ENCODE results near the gene MRTFA.
"Not testable (repeated sequence)": the region's sequence is repeated elsewhere in the genome, so short reads cannot be mapped to it uniquely, and the experiment has no call there.

MRTFA gene

DNA sequence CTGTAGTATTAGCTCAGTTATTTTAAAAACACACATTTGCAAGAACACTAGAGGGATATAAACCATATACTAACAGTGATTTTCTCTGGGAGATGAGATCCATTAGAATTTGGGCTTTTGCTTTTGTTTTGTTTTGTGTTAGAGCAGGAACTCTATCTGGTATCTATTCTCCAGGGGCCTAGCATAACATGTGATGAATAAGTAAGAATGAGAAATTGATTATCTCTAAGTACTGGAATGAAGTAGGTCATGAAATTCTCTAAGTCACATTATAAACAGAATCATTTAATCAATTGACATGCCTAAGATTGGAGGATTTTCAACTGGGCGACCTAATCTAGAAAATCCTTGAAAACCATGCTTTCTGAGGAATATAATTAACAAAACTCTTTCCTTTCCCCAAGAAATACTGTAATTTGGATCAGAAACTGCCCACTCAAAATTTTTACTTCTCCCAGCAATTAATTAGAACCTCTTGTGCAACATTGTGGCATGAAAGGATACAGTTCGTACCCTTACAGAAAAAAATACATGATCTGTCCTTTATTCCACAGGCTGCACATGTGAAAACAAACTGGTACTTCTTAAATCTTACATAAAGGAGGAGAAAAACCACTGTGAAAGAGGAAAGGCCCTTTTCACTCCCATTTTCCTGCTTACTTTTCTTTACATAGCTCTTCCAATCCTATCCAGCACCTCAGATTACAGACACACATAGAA is 93.5 kb downstream of the MRTFA start:
- DNase-seq: no peak

DNA sequence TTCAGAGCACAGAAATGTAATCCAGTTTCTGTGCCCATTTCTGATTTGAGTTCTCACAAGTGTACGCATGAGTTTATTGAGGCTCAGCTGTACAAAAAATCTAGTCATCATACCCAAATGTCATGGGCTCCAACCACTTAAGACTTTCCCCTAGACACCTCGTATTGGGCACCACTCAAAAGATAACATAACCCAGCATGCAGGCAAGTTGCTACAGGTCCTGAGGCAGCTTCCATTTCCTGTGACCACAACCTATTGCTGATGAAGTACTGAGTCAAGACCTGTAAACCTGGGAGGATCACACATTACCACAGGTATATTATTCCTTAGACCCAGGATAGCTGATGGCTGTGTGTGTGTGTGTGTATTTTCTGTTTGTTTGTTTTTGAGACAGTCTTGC is 95.2 kb downstream of the MRTFA start:
- no peak for DNase-seq

DNA sequence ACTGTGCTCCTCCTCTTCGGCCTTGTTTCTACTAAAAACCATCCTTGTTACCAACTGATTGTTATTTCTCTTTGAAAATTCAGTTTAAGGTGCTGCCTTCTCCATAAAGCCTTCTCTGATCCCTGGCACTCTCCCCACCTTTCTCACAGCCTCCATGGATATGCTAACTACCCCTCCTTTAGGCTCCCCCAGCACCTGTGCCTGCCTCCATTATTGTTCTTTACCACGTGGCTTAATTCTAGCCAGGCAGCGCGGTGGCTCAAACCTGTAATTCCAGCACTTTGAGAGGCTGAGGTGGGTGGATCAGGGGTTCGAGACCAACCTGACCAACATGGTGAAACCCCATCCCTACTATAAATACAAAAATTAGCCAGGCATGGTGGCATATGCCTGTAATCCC is 96.3 kb downstream of the MRTFA start:
- DNase-seq: no peak

DNA sequence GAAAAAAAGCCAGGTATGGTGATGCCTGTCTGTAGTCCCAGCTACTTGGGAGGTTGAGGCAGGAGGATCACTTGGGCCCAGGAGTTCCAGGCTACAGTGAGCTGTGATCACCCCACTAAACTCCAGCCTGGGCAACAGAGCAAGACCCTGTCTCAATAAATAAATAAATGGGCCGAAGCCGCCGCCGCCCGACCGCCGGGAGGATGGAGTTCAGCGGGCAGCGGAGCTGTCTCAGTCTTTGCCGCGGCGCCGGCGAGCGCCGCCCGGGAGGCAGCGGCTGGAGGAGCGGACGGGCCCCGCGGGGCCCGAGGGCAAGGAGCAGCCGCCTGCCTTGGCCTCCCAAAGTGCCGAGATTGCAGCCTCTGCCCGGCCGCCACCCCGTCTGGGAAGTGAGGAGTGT is 100.4 kb downstream of the MRTFA start:
- not testable (repeated sequence) for DNase-seq

DNA sequence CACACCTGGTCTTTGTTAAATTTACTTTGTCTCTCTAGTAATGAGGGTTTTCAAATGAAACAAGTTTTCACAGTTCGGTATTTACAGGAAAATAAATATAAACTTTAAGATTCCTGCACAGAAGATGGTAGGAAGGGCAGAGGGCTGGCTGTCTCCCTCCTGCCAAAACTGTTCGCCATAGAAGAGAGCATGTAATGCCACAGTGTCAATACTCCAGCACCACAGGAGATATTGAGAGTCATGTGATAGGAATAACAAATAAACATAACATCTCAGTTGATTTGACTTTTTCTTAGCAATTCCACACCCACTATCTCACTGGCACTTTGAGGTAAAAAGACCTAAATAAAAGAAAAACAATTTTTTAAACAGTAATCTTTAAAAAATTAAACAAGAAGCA is 100.9 kb downstream of the MRTFA start:
- DNase-seq: no peak

DNA sequence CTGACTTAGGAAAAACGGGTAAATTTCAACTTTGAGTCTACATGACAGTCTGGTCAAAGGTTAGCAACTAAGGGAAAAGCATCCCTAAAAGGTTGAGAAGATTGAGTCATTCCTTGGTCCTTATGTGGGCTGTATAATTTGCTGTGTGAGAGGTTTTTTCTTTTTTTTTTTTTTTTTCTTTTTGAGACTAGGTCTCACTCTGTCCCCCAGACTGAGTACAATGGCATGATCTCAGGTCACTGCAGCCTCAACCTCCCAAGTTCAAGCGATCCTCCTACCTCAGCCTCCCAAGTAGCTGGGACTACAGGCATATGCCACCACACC is 101.4 kb downstream of the MRTFA start:
- no peak for DNase-seq

DNA sequence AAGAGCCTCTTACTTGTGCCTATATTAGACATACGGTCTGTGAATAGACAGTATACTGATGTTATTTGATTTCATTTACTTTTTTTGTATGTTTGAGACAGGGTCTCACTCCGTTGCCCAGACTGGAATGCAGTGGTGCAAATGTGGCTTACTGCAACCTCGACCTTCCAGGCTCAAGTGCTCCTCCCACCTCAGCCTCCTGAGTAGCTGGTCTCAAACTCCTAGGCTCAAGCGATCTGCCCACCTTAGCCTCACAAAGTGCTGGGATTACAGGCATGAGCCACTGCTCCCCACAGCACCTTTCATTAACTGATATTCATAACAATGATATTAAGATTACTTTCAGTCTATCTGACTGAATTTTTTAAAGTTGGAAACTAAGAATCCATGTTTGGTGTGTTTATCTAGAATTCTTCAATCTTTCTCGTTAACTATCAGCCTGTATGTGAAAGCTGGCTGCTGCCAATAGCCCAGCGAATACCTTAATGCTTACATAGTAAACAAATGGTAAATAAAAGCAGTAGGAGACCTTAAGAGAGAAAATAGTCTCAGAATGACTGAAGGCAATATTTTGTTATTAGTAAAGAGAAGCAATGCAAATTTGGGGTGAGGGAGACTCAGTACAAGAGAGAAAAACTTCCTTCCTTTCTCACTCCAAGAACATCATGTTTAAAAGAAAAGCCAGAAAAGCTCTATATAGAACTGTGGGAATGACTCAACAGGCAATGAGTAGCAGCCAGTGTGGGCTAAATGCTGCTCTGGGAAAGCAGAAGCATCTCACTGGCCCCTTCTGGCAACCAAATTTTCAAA is 101.9 kb downstream of the MRTFA start:
- no peak for DNase-seq

DNA sequence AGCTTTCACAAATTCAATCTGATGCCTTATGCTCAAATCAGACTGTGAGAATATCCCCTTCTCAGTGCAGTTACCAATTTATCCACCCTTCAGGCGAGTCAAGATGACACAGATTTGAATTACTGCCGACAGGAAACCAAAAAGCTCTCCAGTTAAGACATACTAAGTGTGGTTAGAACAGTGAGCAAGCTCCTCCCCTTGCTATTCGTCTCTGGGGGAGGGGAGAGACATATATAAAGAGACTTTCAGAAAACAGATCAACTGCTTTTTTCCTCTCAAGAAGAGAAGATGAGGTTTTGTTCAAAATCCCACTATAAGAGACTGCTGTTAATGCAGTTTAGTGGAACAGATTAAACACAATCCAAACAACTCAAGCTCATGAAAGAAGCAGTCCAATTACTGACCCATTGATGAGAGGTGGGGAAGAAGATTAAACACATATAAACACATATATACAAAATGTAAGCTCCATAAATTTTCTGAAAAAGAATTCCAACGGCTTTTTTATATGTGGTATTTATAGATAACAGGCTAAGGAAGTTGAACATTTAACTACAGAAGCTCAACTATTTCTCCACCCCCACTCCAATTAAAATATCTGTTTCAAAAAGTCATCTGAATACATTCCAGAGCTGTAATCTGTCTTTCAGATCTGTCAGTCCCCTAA is 102.7 kb downstream of the MRTFA start:
- DNase-seq: no peak

DNA sequence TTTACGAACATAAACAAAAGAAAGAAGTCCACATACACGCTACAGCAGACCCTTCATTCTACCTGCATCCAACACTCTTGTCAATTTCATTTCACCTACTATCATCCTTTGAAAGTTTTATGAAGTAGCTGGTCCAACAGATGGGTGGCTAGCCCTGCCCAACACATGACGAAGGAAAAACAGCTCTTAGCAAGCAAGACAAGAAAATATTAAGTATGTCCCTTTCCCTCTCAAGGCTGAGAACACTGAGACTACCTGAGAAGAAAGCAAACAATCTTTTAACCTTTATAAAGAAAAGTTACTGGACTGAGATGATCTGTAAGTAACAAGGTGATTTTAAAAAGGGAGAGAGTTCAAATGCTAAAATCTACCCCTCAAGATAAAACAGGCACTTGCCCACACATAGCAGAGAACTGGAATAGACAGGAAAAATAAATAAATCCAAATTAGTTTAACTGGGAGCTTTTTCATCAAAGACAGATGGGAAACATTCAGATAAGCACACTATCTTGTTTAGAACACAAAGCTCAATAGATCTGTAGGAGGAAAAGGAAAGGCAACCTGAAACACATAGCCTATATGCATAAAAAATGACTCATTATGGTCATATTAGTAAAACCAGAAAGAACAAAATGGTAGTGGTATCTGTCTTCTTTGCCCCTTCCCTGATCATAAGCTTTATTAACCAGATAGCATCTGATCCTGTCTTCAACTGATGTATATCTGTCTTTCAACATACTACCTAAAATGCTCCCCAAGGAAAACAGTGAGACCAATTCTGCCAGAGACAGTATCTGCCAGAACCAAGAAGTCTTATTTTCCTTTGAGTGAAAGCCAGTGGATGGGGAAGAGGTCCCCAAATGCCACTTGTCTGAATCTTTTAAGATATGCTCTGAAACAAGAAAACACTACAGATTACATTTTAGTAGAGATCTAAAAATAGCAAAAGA is 104.3 kb downstream of the MRTFA start:
- no peak for DNase-seq

DNA sequence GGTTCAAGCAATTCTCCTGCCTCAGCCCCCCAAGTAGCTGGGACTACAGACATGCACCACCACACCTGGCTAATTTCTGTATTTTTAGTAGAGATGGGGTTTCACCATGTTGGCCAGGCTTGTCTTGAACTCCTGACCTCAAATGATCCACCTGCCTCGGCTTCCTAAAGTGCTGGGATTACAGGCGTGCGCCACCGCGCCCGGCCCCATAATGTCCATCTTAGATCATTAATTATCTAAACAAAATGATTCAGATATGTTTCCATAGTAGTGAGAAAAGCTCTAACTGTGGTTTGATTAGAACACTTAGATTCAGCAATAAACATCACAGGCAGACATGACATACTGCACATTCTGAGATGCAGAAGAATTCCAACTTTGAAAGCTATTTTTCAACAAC is 106.1 kb downstream of the MRTFA start:
- not testable (repeated sequence) for DNase-seq

DNA sequence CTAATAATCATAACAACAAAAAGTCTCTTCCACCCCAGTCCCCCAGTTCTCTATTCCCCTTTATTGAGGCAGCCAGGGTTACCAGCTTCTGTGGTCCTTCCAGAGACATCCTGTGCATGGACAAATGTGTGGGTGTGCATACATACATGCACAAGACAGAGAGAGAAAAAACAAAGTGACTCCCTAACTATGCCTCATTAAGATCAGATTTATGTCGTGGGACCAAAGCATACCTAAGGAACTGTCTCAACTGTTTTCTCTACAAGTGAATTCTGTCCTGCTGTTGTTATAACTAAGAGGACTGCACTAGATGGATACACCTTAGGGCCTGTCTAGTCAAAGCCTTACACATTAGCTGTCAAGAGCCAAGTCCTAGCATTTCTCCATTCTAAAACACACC is 106.7 kb downstream of the MRTFA start:
- DNase-seq: no peak

DNA sequence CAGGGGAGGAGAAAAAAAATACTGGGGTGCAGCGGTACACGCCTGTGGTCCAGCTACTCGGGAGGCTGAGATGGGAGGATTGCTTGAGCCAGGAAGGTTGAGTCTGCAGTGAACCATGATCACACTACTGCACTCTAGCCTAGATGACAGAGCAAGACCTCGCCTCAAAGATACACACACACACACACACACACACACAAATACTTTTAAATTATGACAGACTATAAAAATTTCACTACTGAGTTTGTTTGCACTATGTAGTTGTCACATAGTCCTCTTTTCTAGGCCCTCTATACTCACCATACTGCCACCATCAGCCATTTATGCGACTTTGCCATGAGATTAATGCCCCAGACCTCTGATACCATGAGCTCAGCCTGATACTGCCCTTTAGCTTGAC is 109.6 kb downstream of the MRTFA start:
- no peak for DNase-seq

DNA sequence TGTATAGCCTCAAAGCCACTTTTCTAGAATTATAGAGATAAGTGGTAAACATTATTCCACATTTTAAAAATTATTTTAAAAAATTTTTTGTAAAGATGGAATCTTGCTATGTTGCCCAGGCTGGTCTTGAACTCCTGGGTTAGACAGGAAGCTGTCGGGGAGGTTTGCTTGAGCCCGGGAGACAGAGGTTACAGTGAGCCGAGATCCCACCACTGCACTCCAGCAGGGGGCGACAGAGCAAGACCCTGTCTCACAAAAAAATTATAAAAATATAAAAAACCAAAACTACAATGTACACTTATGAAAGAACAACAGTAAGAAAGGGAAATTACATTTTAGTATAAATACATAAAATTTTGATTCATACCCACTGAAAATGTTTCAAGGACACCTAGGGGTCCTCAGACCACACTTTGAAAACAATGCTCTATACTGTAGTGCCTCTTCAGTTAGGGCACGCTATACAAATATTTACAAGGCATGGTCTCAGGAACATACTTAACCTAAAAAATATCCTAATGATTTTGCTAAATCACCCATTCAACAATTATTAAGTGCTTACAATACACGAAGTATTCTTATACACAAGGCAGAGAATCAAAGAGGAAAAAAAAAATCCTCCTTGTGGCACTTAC is 111.2 kb downstream of the MRTFA start:
- DNase-seq: no peak

DNA sequence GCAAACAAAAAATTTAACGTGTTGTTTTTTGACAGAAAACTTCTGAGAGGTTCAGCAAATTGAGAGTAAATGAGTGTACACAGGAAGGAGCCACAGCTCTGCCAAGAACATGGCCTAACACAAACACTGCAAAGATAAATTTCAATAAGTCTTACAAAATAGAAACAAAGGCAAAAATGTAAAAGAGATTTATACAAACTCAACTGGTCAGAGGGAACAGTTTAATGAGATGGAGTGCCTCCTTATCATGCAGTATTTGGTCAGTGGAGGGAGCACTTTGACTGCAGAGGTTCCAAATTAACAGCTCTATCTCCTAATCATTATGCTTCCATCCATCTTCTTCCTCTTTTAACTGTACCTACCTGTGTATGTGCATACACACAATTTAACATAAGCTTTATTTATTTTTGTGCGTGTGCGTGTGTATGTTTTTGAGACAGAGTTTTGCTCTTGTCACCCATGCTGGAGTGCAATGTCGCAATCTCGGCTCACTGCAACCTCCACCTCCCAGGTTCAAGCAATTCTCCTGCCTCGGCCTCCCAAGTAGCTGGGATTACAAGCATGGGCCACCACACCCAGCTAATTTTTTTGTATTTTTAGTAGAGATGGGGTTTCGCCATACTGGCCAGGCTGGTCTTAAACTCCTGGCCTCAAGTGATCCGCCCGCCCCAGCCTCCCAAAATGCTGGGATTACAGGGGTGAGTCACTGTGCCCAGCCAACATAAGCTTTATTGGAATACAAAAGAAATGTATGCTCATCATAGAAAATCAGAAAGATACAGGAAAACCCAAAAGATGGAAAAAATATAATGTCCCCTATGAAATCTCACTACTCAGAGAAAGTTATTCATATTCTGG is 111.9 kb downstream of the MRTFA start:
- DNase-seq: no peak

DNA sequence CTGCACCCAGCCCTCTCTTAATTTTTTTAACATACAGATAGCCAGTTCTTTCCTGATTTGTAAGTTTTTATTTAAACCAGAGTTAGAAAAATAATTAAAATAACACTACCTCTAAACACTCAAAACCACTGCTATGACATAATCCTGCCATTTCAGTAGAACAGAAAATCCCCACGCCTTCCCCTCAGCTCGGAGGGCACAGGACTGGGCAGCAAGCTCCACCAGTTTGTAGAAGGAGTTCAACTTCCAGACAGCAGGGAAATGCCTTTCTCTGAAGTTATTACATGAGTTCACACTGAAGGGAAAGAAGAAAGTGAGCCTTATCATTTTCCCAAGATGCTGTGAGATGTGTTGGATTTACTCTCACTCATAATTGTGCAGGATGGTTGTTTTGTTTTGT is 114.4 kb downstream of the MRTFA start:
- no peak for DNase-seq

DNA sequence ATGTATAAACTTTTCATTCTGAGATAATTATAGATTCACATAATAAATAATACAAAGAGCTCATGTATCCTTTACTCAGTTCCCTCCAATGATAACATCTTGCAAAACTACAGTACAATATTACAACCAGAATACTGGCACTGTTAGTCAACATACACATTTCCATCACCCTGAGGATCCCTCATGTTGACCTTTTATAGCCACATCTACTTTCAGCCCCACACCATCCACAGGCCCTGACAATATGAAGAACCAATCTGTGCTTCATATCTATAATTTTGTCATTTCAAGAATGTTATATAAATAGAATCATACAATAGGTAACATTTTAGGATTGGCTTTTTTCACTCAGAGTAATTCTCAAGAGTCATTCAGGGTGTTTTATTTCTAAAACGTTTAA is 115.5 kb downstream of the MRTFA start:
- DNase-seq: no peak

DNA sequence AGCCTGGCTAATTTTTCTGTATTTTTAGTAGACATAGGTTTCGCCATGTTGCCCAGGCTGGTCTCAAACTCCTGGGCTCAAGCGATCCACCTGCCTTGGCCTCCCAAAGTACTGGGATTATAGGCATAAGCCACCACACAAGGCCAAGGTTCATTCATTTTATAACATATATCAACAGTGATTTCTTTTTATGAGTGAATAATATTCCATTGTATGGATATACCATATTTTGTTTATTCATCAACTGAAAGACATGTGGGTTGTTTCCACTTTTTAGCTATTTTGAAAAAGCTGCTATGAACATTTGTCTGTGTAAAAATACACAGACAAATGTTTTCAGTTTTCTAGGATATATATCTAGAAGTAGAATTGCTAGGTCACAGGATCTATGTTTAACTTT is 116.0 kb downstream of the MRTFA start:
- DNase-seq: no peak

DNA sequence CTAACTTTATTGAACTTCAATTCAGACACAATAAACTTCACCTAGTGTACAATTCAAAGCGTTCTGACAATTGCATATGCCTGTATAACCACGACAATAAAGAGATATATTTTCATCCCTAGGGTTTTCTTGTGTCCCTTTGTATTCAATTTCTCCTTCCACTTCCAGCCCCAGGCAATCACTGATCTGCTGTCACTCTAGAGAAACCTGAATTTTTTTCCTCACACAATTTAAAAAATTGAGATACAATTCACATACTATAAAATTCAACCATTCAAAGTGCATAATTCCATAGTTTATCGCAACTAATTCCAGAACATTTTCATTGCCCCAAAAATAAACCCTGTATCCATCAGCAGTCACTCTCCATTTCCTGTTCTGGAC is 116.6 kb downstream of the MRTFA start:
- DNase-seq: no peak

DNA sequence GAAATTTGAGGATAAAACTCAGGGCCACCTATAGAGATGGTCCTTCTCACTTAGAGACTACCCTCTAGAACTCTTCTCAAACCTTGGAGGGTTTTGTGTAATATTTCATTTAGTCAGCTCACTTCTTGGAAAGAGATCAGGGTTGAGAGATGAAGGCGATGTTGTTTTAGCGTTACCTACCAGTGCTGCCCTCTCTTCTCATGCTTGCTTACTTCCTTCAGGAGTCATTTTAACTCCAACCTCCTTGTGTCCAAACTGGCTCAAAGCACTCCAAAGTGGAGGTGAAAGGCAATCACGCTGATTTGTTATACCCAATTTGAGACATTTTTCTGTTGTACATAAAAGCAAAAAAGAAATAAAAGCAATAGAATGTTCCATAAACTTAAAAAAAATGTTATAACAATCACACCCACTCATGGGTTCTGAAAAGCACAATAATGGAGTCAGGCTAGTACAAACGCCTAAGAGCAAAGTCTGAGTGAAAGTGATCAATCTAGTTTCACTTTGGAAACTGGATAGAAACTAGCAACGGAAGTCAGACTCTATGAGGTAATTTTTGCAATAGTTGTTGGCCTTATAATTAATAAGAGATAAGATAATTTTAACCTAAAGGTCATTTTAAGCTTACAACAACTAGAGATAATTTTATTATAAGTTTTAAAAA is 117.1 kb downstream of the MRTFA start:
- no peak for DNase-seq

DNA sequence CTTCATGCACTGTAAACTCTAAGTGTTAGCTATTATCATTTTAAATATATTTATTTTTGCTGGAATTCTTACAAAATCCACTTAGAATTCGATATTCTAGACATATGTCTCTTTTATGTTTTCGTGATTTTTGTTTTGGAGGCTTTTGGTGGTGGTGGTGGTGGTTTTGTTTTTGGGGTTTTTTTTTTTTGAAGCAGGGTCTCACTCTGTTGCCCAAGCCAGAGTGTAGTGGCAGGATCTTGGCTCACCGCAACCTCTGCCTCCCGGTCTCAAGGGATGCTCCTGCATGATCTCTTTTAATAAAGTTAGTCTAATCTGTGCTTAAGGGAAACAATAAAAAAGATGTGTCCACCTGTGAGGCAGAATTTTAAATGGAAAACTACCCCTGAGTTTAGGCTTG is 117.7 kb downstream of the MRTFA start:
- no peak for DNase-seq

DNA sequence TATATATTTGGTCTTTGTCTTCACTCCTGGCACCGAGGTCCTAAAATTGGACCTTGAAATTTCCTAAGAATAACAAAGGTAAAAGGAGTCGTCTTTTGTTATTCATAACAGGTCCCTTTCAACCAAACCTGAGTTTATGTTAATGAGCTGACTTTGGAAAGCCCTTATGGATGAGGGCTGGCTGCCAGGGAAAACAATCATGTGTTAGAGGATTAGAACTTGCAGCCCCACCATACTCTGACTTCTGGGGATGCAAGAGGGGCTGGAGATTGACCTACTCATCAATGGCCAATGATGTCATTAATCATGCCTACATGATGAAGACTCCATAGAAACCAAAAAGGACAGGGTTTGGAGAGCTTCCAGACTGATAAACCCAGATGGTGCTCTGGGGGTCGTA is 118.9 kb downstream of the MRTFA start:
- no peak for DNase-seq

Data from NK-92 treated with Interleukin-12 subunit alpha and Interleukin-12 subunit beta, amount 100 ng/mL, for 24 hours (cell line).